Lower leg skin (tissue), 4 donors: Measurements from ENCODE around the gene ZNF425. TPM values are rescaled to one million over a fixed set of nuclear protein-coding genes. Genes with fewer than 3 reads are reported as not detected.

Source experiments
- DNase-seq, 2 donors: peaks; one replicate each; pipeline ENCODE4 v3.0.0-alpha.2; 2019; ENCODE audit warnings: low spot score in 2 of 2
- H3K4me3 ChIP-seq: fragments of 200-600 bp; sonication (generic); 2 replicates; pipeline ENCODE4 v1.5.1; 2017; ENCODE audit warnings: mild to moderate bottlenecking, low read depth; ENCODE audit not compliant: poor library complexity, severe bottlenecking
- POLR2A ChIP-seq, 2 donors: fragments of 450-650 bp; IDR thresholded peaks; one replicate each; pipeline ENCODE4 v1.6.1; 2016 to 2017; ENCODE audit warnings: antibody characterized with exemption in 2 of 2, mild to moderate bottlenecking in 1 of 2, moderate library complexity in 1 of 2
- WGBS, 2 donors: methylation state at CpG; one replicate each; pipeline ENCODE4 v1.1.5; 2018; 5-methylcytosine and 5-hydroxymethylcytosine counted together
- intact Hi-C: fragments of 100-400 bp; cut with DNase I; formaldehyde crosslinking; loops from one replicate; pipeline ENCODE4 v1.15.0; 2023; ENCODE audit warnings: low total_unique reads
- total RNA-seq, 4 donors: library from RNA; depleted of rRNA; stranded (reverse); fragments of >200 nt; gene quantifications; one replicate each; pipeline ENCODE4 v1.1.0, GENCODE V29; 2016
- TF ChIP-seq, protein P1 (sequence below), 3 donors: fragments of 450-650 bp; IDR thresholded peaks; one replicate each; pipeline ENCODE4 v1.5.1; 2016; ENCODE audit warnings: antibody characterized with exemption in 3 of 3, mild to moderate bottlenecking in 3 of 3, moderate library complexity in 2 of 3

ZNF425 gene
- total RNA-seq, 4 donors from 2014 or later: 4.8 to 5.8 (median 5.4) TPM

DNA sequence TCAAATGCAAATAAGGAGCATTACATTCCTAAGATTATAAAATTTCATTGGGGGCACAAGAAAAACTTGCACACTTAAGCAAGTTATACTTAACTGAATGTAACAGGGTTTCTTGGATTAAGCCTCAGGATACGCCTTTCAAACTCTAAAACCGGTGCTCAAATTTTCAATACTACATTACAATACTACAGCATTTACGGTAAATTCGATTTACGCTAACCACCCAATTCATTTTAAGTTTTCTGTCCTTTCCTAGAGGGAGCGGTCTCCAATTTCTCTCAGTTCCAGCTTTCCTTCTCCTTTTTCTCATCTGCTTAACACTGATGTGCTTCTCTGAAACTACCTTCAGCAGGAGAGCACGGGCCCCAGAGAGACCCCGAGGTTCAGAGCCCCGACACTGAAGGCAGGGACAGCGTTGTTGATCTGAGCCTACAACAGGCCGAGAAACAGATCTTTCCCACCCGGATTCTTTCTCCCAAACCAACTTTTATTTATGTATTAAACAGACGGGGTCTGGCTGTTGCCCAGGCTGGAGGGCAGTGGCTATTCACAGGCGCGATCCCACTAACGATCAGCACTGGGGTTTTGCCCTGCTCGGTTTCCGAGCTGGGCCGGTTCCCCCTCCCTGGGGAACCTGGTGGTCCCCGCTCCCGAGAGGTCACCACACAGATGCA, 798 bp downstream of the ZNF425 start:
- TF ChIP-seq, protein P1, sequence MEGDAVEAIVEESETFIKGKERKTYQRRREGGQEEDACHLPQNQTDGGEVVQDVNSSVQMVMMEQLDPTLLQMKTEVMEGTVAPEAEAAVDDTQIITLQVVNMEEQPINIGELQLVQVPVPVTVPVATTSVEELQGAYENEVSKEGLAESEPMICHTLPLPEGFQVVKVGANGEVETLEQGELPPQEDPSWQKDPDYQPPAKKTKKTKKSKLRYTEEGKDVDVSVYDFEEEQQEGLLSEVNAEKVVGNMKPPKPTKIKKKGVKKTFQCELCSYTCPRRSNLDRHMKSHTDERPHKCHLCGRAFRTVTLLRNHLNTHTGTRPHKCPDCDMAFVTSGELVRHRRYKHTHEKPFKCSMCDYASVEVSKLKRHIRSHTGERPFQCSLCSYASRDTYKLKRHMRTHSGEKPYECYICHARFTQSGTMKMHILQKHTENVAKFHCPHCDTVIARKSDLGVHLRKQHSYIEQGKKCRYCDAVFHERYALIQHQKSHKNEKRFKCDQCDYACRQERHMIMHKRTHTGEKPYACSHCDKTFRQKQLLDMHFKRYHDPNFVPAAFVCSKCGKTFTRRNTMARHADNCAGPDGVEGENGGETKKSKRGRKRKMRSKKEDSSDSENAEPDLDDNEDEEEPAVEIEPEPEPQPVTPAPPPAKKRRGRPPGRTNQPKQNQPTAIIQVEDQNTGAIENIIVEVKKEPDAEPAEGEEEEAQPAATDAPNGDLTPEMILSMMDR (IDR thresholded peaks at IDR 0.05): no peak
- no peak for TF ChIP-seq POLR2A (IDR thresholded peaks at IDR 0.05)
- peak overlapping the region; percentile 94 for H3K4me3 ChIP-seq
- WGBS, 2 donors: 3% methylated on average over 20 to 21 of the region's 21 CpGs
- intact Hi-C loops: no loop called here
- no peak for DNase-seq

DNA sequence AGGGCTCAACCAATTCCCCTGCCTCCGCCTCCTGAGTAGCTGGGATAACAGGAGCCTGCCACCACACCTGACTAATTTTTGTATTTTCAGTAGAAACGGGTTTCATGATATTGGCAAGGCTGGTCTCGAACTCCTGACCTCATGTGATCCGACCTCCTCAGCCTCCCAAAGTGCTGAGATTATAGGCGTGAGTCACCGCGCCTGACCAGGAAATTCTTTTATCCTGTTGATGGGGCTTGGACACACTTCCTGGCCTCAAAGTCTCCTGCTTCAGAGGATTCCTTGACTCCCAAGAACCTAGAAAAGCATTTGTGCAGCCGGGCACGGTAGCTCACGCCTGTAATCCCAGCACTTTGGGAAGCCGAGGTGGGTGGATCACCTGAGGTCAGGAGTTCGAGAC, 16.2 kb downstream of the ZNF425 start:
- 89 to 95% methylated on average over 12 of the region's 12 CpGs for WGBS, 2 donors
- no peak for TF ChIP-seq POLR2A (IDR thresholded peaks at IDR 0.05)
- TF ChIP-seq, protein P1 (IDR thresholded peaks at IDR 0.05): no peak
- intact Hi-C loops: no loop called here
- no peak overlapping the region for H3K4me3 ChIP-seq
- DNase-seq: no peak

DNA sequence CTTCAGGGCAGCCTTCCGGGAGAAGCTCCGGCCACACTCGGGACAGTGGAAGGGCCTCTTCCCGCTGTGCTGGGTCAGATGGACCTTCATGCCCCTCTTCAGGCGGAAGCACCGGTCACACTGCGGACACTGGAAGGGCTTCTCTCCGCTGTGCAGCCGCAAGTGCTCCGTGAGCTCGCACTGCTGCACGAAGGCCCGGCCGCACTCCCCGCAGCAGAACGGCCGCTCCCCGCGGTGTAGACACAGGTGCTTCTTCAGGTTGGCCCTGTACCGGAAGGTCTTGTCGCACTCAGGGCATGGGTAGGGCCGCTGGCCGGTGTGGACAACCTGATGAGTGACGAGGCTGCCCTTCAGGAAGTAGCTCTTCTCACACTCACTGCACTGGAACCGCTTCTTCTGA, 21.4 kb downstream of the ZNF425 start:
- TF ChIP-seq, protein P1 (IDR thresholded peaks at IDR 0.05): no peak
- no peak for TF ChIP-seq POLR2A (IDR thresholded peaks at IDR 0.05)
- no peak for DNase-seq
- no peak overlapping the region for H3K4me3 ChIP-seq
- 95% methylated on average over 9 to 25 of the region's 25 CpGs for WGBS, 2 donors
- intact Hi-C loops: no loop called here

DNA sequence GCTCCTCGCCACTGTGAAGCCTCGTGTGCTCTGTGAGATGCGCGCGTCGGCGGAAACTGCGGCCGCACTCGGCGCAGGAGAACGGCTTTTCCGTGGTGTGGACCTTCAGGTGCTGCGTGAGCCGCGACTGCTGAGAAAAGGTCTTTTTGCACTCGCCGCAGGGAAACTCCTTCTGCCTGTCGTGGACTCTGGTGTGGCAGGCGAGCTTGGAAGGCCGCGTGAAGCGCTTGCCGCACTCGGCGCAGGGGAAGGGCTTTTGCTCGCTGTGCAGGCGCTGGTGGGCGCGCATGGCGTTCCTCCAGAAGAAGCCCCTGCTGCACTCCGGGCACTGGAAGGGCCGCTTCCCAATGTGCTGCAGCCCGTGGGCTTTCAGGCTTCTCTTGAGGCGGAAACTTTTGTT, 21.9 kb downstream of the ZNF425 start:
- intact Hi-C loops: no loop called here
- no peak overlapping the region for H3K4me3 ChIP-seq
- TF ChIP-seq, protein P1 (IDR thresholded peaks at IDR 0.05): no peak
- no peak for TF ChIP-seq POLR2A (IDR thresholded peaks at IDR 0.05)
- DNase-seq: no peak
- whole genome bisulfite sequencing, 2 donors: 97 to 98% methylated on average over 35 of the region's 35 CpGs

DNA sequence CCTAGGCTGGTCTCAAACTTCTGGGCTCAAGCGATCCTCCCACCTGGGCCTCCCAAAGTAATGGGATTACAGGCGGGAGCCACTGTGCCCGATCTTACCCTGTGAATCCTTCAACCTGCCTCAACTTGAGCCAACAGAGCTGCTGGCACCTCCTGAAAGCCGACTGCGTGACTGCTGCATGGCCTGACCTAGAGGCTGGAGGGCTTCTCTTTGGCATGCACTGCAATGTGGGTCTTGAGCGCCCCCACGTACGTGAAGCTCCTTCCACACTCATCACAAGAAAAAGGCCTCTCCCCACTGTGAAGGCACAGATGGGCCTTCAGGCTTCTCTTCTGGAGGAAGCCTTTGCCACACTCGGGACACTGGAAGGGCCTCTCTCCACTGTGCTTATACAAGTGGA, 22.7 kb downstream of the ZNF425 start:
- no peak for TF ChIP-seq POLR2A (IDR thresholded peaks at IDR 0.05)
- TF ChIP-seq, protein P1 (IDR thresholded peaks at IDR 0.05): no peak
- intact Hi-C loops: no loop called here
- 91 to 92% methylated on average over 9 of the region's 9 CpGs for WGBS, 2 donors
- DNase-seq: no peak
- H3K4me3 ChIP-seq: no peak overlapping the region

DNA sequence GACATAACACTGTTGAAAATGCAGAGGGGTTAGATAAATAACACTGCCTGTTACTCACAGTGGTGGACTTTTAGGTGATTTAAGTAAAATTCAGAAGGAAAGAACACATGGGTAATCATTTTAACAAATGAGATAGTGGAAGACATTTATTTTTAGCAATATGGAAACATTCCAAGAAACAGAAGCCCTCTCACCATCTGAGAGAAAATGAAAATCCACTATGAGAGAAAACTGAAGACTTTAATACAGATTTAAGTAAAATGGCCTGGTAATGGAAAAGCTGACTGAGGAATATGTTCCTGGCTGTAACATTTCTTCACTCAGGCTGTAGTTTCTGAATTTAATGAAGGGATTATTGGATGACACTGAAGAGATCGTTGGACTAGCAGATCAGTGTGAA, 23.5 kb downstream of the ZNF425 start:
- no peak overlapping the region for H3K4me3 ChIP-seq
- TF ChIP-seq POLR2A (IDR thresholded peaks at IDR 0.05): no peak
- TF ChIP-seq, protein P1 (IDR thresholded peaks at IDR 0.05): no peak
- WGBS, 2 donors: 72 to 77% methylated on average over 1 of the region's 1 CpG
- intact Hi-C loops: no loop called here
- no peak for DNase-seq
